H9 (cell line): ENCODE results near the gene C11orf58. TPM values are rescaled to one million over a fixed set of nuclear protein-coding genes. Genes with fewer than 3 reads are reported as not detected.

Experiments used
- DNase-seq: peaks from one replicate; pipeline ENCODE4 v3.0.0-alpha.2; 2017
- H2AFZ ChIP-seq: one replicate; pipeline ENCODE4 v1.6.1; 2013; ENCODE audit warnings: mild to moderate bottlenecking, low read length, control low read depth, moderate library complexity
- H2AK5ac ChIP-seq: 2 replicates; pipeline ENCODE4 v1.6.1; 2013; ENCODE audit warnings: low read length, control low read depth, mixed read lengths; ENCODE audit not compliant: insufficient read length
- H2BK120ac ChIP-seq: one replicate; pipeline ENCODE4 v1.6.1; 2013; ENCODE audit warnings: low read depth, mild to moderate bottlenecking, low read length, control low read depth, inconsistent platforms; ENCODE audit not compliant: poor library complexity, severe bottlenecking
- H2BK12ac ChIP-seq: 2 replicates; pipeline ENCODE4 v1.6.1; 2013; ENCODE audit warnings: low read length, control low read depth, mixed read lengths, low read depth; ENCODE audit not compliant: insufficient read length
- H2BK15ac ChIP-seq: 2 replicates; pipeline ENCODE4 v1.6.1; 2013; ENCODE audit warnings: low read depth, low read length, control low read depth
- H2BK20ac ChIP-seq: one replicate; pipeline ENCODE4 v1.6.1; 2013; ENCODE audit warnings: low read depth, mild to moderate bottlenecking, low read length, control low read depth, inconsistent platforms; ENCODE audit not compliant: poor library complexity, severe bottlenecking
- H2BK5ac ChIP-seq: 2 replicates; pipeline ENCODE4 v1.6.1; 2013; ENCODE audit warnings: low read length, control low read depth, mixed read lengths; ENCODE audit not compliant: insufficient read length
- H3K14ac ChIP-seq: 2 replicates; pipeline ENCODE4 v1.6.1; 2013; ENCODE audit warnings: low read length, control low read depth; ENCODE audit not compliant: insufficient read depth
- H3K18ac ChIP-seq: 2 replicates; pipeline ENCODE4 v1.6.1; 2013; ENCODE audit warnings: low read depth, mild to moderate bottlenecking, mixed read lengths, low read length, control low read depth; ENCODE audit not compliant: insufficient read length
- H3K23ac ChIP-seq: 2 replicates; pipeline ENCODE4 v1.6.1; 2013; ENCODE audit warnings: low read length, control low read depth, mixed read lengths, low read depth; ENCODE audit not compliant: insufficient read length
- H3K23me2 ChIP-seq: 2 replicates; pipeline ENCODE4 v1.6.1; 2013; ENCODE audit warnings: low read depth, mild to moderate bottlenecking, mixed read lengths, low read length, control low read depth; ENCODE audit not compliant: insufficient read length, poor library complexity, severe bottlenecking
- H3K27ac ChIP-seq: 2 replicates; pipeline ENCODE4 v1.5.1; 2013; ENCODE audit warnings: low read length, control low read depth, mixed read lengths, low read depth; ENCODE audit not compliant: insufficient read length
- H3K27me3 ChIP-seq: 2 replicates; pipeline ENCODE4 v1.6.1; 2013; ENCODE audit warnings: low read length, control low read depth, inconsistent platforms; ENCODE audit not compliant: insufficient read depth
- H3K4ac ChIP-seq: 2 replicates; pipeline ENCODE4 v1.6.1; 2013; ENCODE audit warnings: low read depth, mild to moderate bottlenecking, control low read depth, inconsistent platforms, low read length, moderate library complexity
- H3K4me1 ChIP-seq: 2 replicates; pipeline ENCODE4 v1.6.1; 2013; ENCODE audit warnings: low read length, control low read depth, inconsistent platforms; ENCODE audit not compliant: insufficient read depth
- H3K4me2 ChIP-seq: 2 replicates; pipeline ENCODE4 v1.6.1; 2013; ENCODE audit warnings: low read length, control low read depth, mixed read lengths; ENCODE audit not compliant: insufficient read length, insufficient read depth
- H3K56ac ChIP-seq: 2 replicates; pipeline ENCODE4 v1.6.1; 2013; ENCODE audit warnings: low read depth, mild to moderate bottlenecking, mixed read lengths, low read length, control low read depth; ENCODE audit not compliant: insufficient read length
- H3K79me1 ChIP-seq: 2 replicates; pipeline ENCODE4 v1.6.1; 2013; ENCODE audit warnings: low read depth, mild to moderate bottlenecking, moderate library complexity, low read length, control low read depth, inconsistent platforms; ENCODE audit not compliant: insufficient read depth, poor library complexity, severe bottlenecking
- H3K79me2 ChIP-seq: 2 replicates; pipeline ENCODE4 v1.6.1; 2013; ENCODE audit warnings: low read length, control low read depth, inconsistent platforms; ENCODE audit not compliant: insufficient read depth
- H3K9ac ChIP-seq: 2 replicates; pipeline ENCODE4 v1.6.1; 2013; ENCODE audit warnings: low read length, control low read depth, mixed read lengths; ENCODE audit not compliant: insufficient read length; ENCODE audit errors: extremely low read depth
- H3K9me3 ChIP-seq: one replicate; pipeline ENCODE4 v1.6.1; 2013; ENCODE audit warnings: low read depth, low read length, inconsistent platforms; ENCODE audit not compliant: control insufficient read depth
- H3T11ph ChIP-seq: one replicate; pipeline ENCODE4 v1.6.1; 2013; ENCODE audit warnings: mild to moderate bottlenecking, low read length, control low read depth, inconsistent platforms
- H4K20me1 ChIP-seq: one replicate; pipeline ENCODE4 v1.6.1; 2013; ENCODE audit not compliant: control insufficient read depth, insufficient read length, insufficient read depth
- H4K5ac ChIP-seq: 2 replicates; pipeline ENCODE4 v1.6.1; 2013; ENCODE audit warnings: low read depth, mild to moderate bottlenecking, mixed read lengths, low read length, control low read depth; ENCODE audit not compliant: insufficient read length
- H4K8ac ChIP-seq: replicated peaks from 2 replicates; pipeline ENCODE4 v1.6.1; 2013; ENCODE audit warnings: low read length, control low read depth, mixed read lengths, low read depth; ENCODE audit not compliant: insufficient read length
- H4K91ac ChIP-seq: 2 replicates; pipeline ENCODE4 v1.6.1; 2013; ENCODE audit warnings: low read depth, mild to moderate bottlenecking, moderate library complexity, mixed read lengths, low read length, control low read depth; ENCODE audit not compliant: insufficient read length
- H3K27ac Mint-ChIP-seq, 3 experiments: 2 replicates in 2 of 3; 3 replicates in 1 of 3; pipeline ENCODE4 v1.8.0; 2020 to 2021; ENCODE audit warnings: mixed read lengths in 3 of 3, mild to moderate bottlenecking in 1 of 3, moderate library complexity in 1 of 3
- H3K27me3 Mint-ChIP-seq: 2 replicates; pipeline ENCODE4 v1.8.0; 2021; ENCODE audit warnings: low read depth, mild to moderate bottlenecking, moderate library complexity, mixed read lengths
- H3K36me3 Mint-ChIP-seq, 3 experiments: 2 replicates in 2 of 3; 3 replicates in 1 of 3; pipeline ENCODE4 v1.8.0; 2020 to 2021; ENCODE audit warnings: low read depth in 3 of 3, mixed read lengths in 3 of 3; ENCODE audit not compliant: insufficient read depth in 1 of 3
- H3K4me1 Mint-ChIP-seq, 2 experiments: 2 replicates each; pipeline ENCODE4 v1.8.0; 2020; ENCODE audit warnings: mixed read lengths in 2 of 2
- H3K4me3 Mint-ChIP-seq, 2 experiments: 2 replicates in 1 of 2; 3 replicates in 1 of 2; pipeline ENCODE4 v1.8.0; 2020 to 2021; ENCODE audit warnings: mild to moderate bottlenecking in 2 of 2, mixed read lengths in 2 of 2, moderate library complexity in 1 of 2
- H3K9me3 Mint-ChIP-seq, 2 experiments: 2 replicates in 1 of 2; 3 replicates in 1 of 2; pipeline ENCODE4 v1.8.0; 2020; ENCODE audit warnings: mild to moderate bottlenecking in 2 of 2, mixed read lengths in 2 of 2, moderate library complexity in 1 of 2
- CTCF ChIP-seq: fragments of 200-600 bp; sonication (generic); conservative IDR thresholded peaks from 3 replicates; pipeline ENCODE4 v1.8.0; 2021; ENCODE audit warnings: antibody characterized with exemption, mild to moderate bottlenecking
- WGBS: extraction: QIAGEN DNeasy Blood & Tissue Kit; methylation state at CpG from one replicate; pipeline ENCODE4 v1.1.7; 2013; ENCODE audit warnings: missing lambda C conversion rate, low lambda C conversion rate, mixed read lengths; ENCODE audit not compliant: insufficient read length; ENCODE audit errors: extremely low coverage; 5-methylcytosine and 5-hydroxymethylcytosine counted together
- total RNA-seq: library from RNA; stranded (reverse); gene quantifications from 2 replicates; pipeline ENCODE4 v1.2.1, GENCODE V29; 2021

C11orf58 gene
- total RNA-seq, 1 experiment from 2014 or later, result 169 TPM

DNA sequence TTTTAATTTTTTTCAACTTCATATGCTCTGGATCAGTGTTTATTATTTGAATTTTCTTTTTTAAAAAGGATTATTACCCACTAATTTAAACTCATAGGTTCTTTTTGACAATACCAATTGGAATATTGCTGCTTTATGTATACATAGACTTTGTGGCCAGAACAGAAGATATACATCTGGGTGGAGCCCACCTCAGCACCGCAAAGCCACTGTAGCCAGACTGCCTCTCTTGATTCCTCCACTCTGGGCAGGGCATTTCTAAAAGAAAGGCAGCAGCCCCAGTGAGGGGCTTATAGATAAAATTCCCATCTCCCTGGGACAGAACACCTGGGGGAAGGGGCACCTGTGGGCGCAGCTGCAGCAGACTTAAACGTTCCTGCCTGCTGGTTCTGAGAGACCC, 10.6 kb upstream of the C11orf58 start:
- H3T11ph ChIP-seq, result no peak overlapping the region
- no peaks in the 10 kb centered on the region for H3K27me3 ChIP-seq
- H3K23ac ChIP-seq, result no peak overlapping the region
- no peak overlapping the region for H3K14ac ChIP-seq
- no peak overlapping the region for H4K5ac ChIP-seq
- H3K9ac ChIP-seq, result no peak overlapping the region
- no peaks in the 10 kb centered on the region for H3K23me2 ChIP-seq
- no CpG with 5 or more reads among the region's 3 CpGs for WGBS
- no peak overlapping the region for H2BK12ac ChIP-seq
- H3K9me3 Mint-ChIP-seq, result no peaks in the 10 kb centered on the region; a peak in 1 of 5 replicates
- H3K27me3 Mint-ChIP-seq, result peaks cover 12% of the 10 kb centered on the region
- no peaks in the 10 kb centered on the region for H3K79me2 ChIP-seq
- H3K4me3 Mint-ChIP-seq, result no peak overlapping the region
- H3K4me2 ChIP-seq, result no peak overlapping the region
- H3K27ac ChIP-seq, result no peak overlapping the region
- H3K4ac ChIP-seq, result no peak overlapping the region
- H2BK5ac ChIP-seq, result no peak overlapping the region
- H3K4me1 ChIP-seq, result no peaks in the 10 kb centered on the region
- H3K18ac ChIP-seq, result no peak overlapping the region
- H4K20me1 ChIP-seq, result no peaks in the 10 kb centered on the region
- no peak overlapping the region for H2AFZ ChIP-seq
- no peak for DNase-seq
- no peak overlapping the region for H3K56ac ChIP-seq
- H3K27ac Mint-ChIP-seq, result no peak overlapping the region
- H2BK20ac ChIP-seq, result no peak overlapping the region
- no peaks in the 10 kb centered on the region for H3K36me3 Mint-ChIP-seq
- no peak overlapping the region for H4K91ac ChIP-seq
- no peaks in the 10 kb centered on the region for H3K4me1 Mint-ChIP-seq
- no peak overlapping the region for H2BK120ac ChIP-seq
- no peak overlapping the region for H2AK5ac ChIP-seq
- no peak for TF ChIP-seq CTCF
- no peaks in the 10 kb centered on the region for H3K9me3 ChIP-seq
- no peak overlapping the region for H4K8ac ChIP-seq
- no peaks in the 10 kb centered on the region for H3K79me1 ChIP-seq
- H2BK15ac ChIP-seq, result no peak overlapping the region
